Dermis blood vessel endothelial cell (primary cell): ENCODE results near the gene ENOX1. TPM values are rescaled to one million over a fixed set of nuclear protein-coding genes. Genes with fewer than 3 reads are reported as not detected.

Source experiments
- DNase-seq: peaks from one replicate; pipeline ENCODE4 v3.0.0; 2010
- total RNA-seq: library from RNA; depleted of rRNA; stranded (reverse); fragments of >200 nt; gene quantifications from 2 replicates; pipeline ENCODE4 v1.2.3, GENCODE V29; 2014

ENOX1 gene
- total RNA-seq, 1 donor from 2014 or later = 2.0 TPM

DNA sequence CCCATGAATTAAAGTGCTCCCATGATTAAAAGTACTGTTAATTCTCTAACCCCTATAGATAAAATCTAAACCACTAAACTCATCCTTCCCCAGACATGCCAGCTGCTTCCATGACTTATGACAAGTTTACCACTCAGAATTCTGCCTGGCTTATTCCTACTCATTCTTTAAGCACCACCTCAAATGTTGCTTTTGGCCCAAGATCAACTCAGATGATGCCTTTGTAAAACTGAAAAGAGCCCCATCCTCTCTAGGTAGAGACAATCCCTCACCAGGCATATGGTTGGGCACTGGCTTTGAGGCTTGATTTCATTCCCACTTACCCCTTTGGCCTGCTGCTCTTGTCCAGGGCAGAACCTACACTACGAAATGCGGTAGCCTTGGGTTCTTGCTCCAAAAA lies 513.4 kb downstream of the ENOX1 start:
- DNase-seq = no peak

DNA sequence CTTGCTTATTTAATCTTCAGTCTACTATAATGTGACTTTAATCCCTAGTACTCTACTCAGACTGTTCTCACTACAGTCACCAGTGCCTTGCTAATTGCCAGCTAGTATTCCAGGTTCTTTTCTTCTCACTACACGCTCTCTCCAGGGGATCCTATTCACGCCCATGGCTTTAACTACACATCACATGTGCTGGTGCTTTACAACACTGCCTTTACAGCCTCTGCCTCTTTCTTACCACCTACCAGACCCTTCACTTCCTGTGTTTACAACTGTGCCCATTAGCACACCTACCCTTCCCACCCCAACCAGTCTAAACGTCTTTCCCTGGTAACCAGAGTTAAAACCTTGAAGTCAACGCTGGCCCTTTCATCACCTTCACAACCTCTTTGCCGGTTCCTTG lies 513.9 kb downstream of the ENOX1 start:
- no peak for DNase-seq

DNA sequence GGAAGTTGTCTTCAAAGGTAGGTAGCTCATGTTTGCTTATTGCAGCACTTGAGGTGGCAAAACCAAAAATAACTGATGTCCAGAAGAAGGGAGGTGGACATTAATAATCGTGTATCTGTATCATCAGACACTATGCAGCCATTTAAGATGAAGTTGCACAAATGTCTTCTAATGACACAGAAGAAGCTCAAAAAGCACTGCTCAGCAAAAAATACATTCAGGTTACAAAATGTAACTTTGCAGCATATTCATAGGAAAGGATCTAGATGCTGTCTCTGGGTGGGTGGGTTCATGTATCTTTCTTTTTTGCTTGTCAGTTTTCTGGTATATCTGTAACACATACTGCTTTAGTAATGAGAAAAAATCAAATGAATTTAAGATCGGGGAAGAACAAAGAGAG lies 515.6 kb downstream of the ENOX1 start:
- no peak for DNase-seq

DNA sequence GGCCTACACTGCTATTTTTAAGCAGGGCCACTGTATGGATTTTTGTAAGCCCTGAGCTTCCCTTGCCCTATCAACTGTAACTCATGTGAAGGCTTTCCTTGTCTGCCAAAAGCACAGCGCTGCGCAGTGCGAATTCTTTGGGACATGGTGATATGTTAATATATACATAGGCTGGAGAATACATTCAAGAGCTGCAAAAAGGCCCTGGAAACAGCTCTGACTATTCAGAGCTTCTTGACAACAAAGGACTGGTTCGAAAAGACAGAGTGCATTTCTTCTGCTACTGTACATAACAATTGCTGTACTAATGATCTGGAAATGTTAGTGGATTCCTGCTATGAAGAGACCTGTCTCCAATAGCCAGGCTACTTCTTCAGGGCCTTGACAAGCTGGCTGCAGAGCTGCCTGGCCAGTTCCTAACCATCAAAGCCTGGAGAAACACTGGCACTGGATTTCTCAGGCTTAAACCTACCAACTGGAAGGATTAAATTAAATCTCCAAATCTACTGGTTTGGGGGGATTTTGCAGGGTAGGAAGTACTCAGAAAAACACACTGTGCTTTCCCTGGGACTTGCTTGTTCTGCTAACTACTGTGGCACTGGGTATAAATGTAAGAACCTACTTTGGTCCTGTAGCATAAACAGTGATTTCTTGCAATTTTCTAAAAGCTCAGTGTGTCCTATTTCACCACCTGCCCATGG lies 516.5 kb downstream of the ENOX1 start:
- no peak for DNase-seq

DNA sequence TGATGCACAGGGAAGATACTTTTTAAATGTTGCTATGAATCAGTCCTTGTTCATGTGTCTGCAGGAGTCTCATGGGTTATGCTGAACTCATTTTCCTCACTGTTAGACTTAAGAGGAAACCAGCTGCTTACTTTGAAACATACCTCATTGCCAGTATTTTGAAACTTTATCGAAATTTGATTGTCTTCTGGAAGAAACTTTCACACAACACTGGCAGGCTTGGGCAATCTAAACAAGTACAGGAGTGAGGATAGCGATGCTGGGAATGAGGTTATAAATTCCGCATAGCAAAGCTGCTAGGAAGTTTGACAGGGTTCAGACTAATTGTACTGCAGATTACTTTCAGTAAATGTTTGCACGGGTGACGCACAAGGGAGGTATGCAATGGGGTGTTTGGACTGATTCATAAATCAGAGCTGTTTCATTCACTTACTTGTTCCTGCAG lies 517.7 kb downstream of the ENOX1 start:
- DNase-seq = peak; percentile 2

DNA sequence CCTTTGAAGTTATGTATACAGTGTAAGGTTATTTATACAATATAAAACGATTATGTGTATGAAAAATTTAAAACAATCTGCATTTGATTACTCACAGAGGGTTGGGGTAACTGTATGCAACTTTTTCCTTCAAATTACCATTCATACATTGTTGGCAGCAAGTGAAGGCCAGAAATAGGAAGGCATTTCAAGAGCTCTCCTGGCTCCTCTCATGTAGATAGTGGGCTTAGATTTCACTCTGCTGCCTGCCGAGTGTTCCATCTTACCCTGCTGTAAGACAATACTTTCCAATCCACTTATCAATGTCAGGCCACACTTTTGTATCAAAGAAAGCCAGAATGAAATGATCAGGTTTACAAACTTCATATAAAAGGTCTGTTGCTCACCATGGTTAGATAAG lies 518.1 kb downstream of the ENOX1 start:
- no peak for DNase-seq

DNA sequence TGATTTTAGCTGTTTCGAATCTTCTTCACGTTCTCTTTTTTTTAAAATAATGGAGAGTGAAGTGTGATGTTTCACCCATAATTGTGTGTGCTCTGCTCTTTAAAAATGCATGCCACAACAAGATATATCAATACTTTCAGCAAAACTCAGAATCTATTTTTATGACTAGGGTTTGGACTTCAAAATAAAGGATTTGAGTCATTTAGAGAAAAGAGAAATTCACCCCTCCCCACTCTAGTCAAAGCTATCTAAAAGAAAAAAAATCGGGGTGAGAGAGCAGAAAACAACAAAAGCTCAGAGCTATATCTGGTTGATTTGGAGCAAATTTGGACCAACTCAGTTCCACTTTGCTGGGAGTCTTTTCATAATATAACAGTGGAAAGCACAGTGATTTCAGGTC lies 518.9 kb downstream of the ENOX1 start:
- no peak for DNase-seq

DNA sequence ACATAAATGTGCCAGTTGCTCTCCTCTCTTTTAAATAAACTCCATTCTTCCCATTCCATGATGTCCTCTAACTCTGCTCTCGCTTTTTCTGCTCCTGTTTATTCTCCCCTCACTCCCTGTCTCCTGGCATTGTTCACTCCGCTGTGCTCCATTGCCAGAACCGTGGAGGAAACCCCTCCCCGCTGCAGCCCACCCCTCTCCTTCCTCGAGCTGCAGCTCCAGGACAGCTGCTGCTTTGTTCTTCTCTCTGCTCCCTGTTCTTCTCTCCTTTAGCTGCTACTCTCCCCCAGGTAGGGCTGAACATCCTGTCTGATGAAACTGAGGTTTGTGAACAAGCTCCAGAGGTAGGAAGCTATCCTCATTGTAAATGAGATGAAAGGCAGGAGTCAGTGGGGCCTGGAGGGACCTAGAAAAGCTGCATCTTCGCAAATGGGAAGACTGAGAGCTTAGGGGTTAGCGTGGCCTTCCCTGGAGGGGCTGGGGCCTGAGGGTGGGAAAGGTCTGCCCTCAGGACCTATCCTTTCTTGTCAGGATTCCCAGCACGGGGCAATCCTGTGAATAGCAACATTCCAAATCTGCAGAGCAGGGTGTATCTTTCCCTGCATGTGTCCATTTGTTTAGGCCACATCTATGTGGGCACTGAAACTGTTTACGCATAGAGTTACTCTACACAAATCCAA lies 519.7 kb downstream of the ENOX1 start:
- DNase-seq = no peak

DNA sequence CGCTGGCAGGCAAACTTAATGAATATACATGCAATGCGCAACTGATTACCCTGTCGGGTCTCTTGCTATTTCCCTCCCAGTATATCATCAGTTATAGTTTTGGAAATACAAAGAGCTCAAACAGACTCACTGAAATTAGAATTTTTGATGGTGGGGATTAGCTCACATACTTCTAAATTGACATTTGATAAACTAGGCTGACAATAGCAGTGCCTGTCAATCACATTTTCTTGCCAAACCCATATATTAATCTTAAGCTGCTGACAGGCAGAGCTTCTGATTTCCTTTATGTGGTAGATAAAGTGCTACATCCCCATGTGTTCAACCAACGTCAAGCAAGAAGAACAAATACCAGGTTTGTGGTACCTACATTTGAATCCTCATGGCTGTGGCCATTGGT lies 521.7 kb downstream of the ENOX1 start:
- no peak for DNase-seq

DNA sequence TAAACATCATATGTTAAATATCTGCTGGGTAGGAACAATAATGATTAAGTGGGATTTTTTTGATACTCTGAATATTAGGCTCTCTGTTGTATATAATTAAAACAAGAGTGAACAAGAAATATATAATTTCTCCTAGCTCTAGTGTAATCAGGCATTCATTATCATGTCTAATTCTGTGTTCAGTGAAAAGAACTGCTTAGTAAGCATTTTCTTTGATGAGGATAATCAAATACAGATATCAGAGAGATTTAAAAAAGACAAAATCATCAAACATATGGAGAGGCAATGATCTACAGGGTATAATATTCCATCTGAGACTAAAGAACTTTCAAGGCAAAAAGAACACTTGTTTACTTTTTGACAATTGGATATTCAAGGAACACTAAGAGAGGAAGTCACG lies 522.3 kb downstream of the ENOX1 start:
- DNase-seq = no peak

DNA sequence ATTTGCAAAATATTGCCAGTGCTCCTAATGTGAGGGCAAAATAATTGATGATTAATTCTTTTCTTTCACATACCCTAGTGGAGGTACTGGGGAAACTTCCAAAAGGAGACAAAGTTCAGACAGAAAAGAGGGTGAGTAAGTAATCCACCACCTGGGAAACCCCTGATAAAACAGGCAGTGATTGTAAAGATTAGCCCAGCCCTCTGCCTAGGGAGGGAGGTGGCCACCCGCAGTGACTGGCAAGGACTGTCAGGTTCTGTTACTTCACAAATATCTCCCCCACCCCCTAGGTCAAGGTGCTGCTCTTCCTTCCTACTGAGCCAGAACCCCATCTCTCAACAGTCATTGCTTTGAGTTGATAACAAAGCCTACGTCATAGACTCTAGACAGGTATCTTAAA lies 523.7 kb downstream of the ENOX1 start:
- no peak for DNase-seq

DNA sequence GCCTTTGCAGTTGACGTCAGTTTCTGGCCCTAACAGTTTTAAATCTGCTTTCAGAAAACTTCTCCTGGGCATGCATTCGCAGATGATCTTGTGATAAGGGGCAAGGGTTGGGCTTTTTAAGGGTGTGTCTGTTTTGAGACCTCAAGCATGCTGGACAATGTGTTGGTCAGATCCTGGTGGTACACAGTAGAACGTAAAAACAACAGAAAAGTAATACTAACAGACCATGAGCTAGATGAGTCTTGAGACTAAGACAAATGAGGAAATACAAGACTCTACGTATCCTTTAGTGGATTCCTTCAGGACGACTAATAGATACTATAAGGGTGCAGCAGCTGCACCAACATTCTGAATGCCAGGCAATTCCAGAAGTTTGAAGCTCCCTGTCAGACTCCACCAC lies 525.8 kb downstream of the ENOX1 start:
- no peak for DNase-seq

DNA sequence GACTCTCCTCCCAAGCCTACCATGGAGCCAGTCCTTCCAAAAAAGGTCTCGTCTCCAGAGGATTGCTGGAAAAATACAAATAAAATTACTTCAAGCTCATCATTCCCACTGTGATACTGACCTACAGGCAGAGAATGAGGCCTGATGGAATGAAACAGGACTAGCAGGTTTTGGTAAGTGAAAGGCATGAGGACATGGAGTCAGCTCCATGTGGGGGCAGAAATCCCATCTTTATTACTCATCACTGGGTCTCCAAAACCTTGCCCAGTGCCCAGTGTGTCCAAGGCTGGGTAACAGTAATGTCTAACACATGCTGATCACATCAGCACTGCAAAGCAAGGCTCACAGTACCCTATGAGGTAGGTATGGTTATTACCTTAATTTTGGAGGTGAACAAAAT lies 528.0 kb downstream of the ENOX1 start:
- DNase-seq = no peak

DNA sequence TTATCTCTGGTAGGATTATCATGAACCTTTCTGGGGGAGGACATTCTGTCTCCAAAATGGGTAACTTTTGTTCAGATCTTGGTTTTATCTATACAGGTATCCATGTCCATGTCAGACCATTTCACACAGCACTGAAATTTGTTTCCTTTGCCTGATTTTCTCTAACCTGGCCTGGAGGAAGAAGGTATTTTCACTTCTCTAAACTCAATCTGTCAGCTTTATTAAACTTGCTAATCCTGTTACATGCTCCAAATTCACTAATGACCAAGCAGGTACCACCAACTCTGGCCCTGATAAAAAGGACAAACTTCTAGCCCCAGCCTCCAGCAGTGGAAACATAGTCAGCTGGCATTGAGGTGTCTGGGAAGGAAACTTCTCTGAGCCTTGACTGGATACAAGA lies 529.0 kb downstream of the ENOX1 start:
- no peak for DNase-seq

DNA sequence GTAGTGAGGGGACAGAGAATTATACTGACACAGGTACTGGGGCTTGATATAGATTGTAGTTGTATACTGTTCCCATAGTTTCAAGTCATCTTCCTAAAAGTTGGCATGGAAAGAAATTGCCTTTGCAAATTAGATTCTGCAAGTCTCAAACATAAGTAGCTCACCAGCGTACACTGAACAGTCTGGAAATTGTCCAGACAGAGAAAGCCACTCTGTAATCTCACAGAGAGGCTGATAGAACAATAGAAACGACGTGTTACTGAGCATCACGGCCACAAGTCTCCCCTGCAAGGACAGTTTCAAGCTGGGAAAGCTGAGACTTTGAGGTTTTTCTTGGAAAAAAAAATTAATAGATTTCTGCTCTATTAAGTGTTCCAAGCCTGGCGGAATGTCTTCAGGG lies 534.8 kb downstream of the ENOX1 start:
- no peak for DNase-seq

DNA sequence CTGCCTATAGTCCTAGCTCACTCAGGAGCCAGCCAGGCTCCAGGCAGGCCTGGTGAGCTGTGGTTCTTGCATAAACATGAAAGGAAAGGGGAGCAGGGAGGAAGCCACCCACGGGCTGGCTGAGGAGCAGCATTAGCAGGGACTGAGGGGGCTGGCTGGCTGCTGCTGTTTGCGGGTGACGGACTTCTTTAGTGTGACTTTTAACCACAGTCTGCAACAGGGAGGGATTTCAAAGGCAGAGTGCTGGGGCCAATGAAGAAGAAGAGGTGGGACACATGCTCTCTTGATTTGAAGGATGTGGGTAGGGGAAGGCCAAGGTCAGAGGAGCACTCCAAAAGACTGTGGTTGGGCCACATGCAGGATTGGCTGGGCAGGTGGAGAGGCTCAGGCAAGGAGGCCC lies 540.4 kb downstream of the ENOX1 start:
- no peak for DNase-seq

DNA sequence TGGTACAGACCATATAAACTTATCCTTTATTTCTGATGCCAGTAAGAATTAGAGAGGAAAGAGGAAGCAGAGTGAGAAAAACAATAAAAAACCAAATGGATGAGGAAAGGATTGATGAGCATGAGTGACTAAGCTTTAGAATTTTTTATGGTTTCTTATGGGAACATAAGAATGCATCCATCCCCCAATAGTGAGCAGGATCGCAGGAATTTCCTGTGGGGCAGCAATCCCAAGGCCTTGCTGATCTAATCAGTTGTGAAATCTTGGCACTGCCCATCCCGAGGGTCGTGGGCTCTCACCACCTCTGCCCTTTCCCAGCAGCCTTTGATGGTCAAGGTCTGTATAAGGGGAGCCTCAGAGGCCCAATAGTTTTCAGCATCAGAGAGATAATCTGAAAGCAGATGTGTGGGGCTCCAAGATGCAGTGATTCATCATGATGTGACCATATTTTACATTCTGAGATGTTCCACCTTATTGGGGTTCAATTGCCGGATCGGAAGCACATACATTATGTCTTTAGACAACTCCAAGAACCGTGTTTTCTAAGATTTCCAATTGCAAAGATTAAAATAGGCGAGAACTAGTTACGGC lies 541.3 kb downstream of the ENOX1 start:
- DNase-seq = no peak

DNA sequence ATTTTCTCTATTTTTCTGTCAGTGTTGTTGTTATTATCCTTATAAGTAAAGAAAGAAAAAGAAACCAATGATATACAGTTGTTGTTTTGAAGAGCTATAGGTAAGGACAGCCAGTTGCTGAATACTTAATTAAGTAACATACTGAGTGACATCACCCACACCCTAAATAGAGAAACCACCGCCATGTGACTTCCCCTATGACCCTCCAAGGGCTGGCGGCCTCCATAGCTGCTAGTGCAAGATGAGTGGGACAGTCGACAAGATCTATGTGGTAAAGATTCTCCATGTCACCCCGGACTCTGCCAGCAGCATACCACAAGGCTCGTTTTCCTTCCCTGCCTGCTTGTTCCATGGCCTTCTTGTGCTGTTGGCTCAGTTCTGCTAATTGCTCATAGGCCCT lies 542.3 kb downstream of the ENOX1 start:
- DNase-seq = no peak

DNA sequence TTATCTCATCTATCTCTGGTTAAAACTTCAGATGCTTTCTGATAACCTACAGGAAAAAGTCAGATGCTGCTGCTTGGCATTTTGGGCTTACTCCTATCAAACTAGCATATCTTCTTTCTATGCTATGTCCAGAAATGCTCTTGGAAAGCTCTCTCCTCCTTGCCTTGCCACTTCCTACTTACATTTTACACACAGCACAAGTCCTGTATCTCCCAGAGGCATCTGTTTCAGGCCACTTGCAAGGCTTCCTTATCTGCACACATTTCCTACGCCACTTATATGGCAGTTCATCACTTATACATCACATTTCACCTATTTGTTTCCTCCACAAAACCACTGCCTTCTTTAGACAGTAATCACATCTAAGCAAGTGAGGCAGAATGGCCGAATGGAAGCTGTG lies 543.1 kb downstream of the ENOX1 start:
- no peak for DNase-seq

DNA sequence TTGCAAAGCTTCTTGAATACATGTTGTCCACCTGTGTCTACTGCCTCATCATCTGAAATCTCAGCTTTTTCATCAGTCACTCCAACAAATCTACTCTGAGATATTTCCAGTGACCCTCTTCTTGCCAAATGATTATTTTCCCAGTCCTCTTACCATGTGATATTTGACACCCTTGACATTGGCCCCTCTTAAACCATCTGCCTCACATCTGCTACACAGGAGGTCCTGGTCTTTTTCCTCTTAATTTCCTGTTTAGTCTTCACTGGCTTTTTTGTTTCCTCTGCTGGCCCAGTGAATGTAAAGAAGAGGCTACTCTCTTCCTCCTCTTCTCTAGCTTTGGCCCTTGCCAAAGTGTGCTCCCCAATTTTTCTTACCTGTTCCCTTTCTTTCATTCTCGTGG lies 544.7 kb downstream of the ENOX1 start:
- no peak for DNase-seq

DNA sequence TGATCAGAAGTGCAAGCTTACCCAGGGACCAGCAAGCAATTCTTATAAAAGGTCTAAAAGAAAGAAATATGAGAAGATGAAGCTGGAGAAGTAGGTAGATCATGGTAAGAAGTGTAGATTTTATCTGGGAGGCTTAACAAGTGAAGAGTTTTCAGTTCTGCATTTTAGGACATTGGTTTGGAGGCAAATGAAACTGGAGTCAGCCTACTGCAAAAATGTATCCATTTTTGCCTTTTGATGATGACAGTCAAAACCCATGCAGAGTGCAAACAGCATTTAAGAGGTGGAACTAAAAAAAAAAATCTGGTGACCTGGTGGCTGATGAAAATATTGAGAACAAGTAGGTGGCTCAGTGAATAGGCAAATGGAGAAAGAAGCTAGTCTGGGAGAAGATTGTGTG lies 546.5 kb downstream of the ENOX1 start:
- DNase-seq = no peak

DNA sequence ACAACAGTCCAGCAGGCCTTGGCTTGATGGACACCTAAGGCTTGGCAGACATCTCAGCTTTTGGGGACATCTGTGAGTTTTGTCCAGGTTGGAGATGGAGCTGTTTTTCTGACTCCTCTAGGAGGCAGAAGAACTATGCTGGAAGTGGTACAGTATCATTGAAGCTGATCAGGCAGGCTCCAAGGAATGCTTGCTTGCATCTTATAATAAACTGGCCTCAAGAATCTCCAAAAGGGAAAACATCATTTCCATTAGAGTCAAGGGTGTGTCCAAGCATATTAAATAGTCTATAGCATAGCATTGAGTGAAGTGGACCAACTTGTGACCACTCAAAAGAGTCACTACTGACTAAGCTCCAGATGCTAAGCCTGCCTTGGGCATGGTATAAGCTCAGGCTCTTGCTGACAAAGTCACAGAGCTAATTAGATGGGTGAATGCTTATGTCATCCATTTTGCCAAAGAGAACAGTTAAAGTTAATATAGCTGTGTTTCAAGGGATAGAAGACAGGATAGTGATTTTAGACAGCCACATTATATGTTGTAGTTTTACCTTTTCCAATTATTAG lies 547.4 kb downstream of the ENOX1 start:
- no peak for DNase-seq

DNA sequence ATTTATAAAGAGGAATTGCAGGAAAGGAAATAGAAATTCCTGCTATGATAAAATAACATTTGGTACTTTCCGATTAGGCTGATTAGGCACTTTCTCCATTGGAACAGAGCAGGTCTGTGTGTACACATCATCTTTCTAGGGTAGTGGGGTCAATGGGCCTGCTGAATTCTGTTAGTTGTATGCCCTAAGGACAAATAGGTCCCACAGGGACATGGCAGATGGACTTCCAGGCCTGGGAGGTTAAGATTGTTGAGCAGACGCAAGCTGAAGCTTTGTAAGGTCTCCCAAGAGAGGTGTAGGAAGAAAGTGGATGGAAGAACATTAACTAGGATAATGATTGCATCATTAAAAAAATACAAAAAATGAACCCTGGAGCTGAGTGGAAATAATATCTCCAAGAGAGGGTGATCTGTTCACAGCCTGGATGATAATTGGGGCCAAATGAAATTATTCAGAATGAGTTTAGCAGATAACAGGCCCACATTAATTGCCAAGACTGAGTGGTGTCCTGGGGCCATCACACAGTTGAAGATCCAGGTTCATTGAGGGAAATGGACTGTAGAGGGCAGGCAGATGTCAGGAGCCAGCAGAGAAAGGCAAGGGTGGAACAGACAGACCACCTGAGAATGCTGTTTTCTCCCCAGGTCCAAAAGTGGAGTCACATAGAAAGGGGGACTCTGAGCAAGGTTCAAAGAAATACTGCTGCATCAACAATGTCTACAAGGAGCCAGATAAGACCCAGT lies 548.3 kb downstream of the ENOX1 start:
- no peak for DNase-seq
